AG04450 (cell line): ENCODE data around the gene KLHL29. TPM values are rescaled to one million over a fixed set of nuclear protein-coding genes. Genes with fewer than 3 reads are reported as not detected.
A peak's percentile ranks its signal among the peaks of the same experiment; 100 is the strongest.

Experiments used
- CTCF ChIA-PET: fragments of 300-600, 350-600 bp; formaldehyde crosslinking; extraction: SDS; loops from one replicate; lab custom pipeline; 2022; ENCODE audit warnings: antibody characterized with exemption, inconsistent platforms; lab: Charles Lee
- POLR2A ChIA-PET: fragments of 350-600 bp; formaldehyde crosslinking; extraction: SDS; loops from one replicate; lab custom pipeline; 2021; ENCODE audit warnings: antibody characterized with exemption, inconsistent platforms; lab: Yijun Ruan, JAX
- DNase-seq: peaks from one replicate; pipeline ENCODE4 v3.0.0-alpha.2; 2011; ENCODE audit warnings: low read depth, low spot score
- H3K27ac ChIP-seq: one replicate; pipeline ENCODE4 v1.5.1; 2012; ENCODE audit warnings: low read depth, low read length, control low read depth
- H3K27me3 ChIP-seq: one replicate; pipeline ENCODE4 v1.6.0; 2012; ENCODE audit warnings: low read length; ENCODE audit not compliant: control insufficient read depth, insufficient read depth
- H3K4me3 ChIP-seq: 2 replicates; pipeline ENCODE4 v1.5.1; 2011; ENCODE audit warnings: mild to moderate bottlenecking, low read depth, low read length, control low read depth
- H3K9me3 ChIP-seq: 2 replicates; pipeline ENCODE4 v1.5.1; 2012; ENCODE audit warnings: low read length; ENCODE audit not compliant: control insufficient read depth, insufficient read depth
- polyA plus RNA-seq: library from polyadenylated mRNA; depleted of rRNA; stranded (reverse); fragments of >200 nt; gene quantifications from 2 replicates; pipeline ENCODE4 v1.2.3, GENCODE V29; 2011
- TF ChIP-seq, protein P1 (sequence below): IDR thresholded peaks from 2 replicates; pipeline ENCODE4 v1.5.1; 2011; ENCODE audit warnings: low read depth, low read length, control low read depth, inconsistent platforms

KLHL29 gene
- polyA plus RNA-seq, 1 experiment = 3.6 TPM

- TF ChIP-seq, protein P1, sequence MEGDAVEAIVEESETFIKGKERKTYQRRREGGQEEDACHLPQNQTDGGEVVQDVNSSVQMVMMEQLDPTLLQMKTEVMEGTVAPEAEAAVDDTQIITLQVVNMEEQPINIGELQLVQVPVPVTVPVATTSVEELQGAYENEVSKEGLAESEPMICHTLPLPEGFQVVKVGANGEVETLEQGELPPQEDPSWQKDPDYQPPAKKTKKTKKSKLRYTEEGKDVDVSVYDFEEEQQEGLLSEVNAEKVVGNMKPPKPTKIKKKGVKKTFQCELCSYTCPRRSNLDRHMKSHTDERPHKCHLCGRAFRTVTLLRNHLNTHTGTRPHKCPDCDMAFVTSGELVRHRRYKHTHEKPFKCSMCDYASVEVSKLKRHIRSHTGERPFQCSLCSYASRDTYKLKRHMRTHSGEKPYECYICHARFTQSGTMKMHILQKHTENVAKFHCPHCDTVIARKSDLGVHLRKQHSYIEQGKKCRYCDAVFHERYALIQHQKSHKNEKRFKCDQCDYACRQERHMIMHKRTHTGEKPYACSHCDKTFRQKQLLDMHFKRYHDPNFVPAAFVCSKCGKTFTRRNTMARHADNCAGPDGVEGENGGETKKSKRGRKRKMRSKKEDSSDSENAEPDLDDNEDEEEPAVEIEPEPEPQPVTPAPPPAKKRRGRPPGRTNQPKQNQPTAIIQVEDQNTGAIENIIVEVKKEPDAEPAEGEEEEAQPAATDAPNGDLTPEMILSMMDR = no peak
These were observed 17.3 kb downstream of the KLHL29 start for GRCh38 chr2:23402205-23402740.

GRCh38 chr2:23404426-23404825 is 19.4 kb downstream of the KLHL29 start:
- DNase-seq = peak; percentile 57
- CTCF ChIA-PET = interaction anchor here (0.6 to 1.1 kb wide), 5 partner anchors 11 to 352 kb away, joined by 3 read pairs; no protein-coding TSS in a partner anchor

More at GRCh38 chr2:23402205-23402740, 17.3 kb downstream of the KLHL29 start:
- ChIA-PET POLR2A (no interaction called here), CTCF (no interaction called here)
- H3K9me3 ChIP-seq = no peaks in the 10 kb centered on the region
- H3K27me3 ChIP-seq = no peaks in the 10 kb centered on the region
- no peak overlapping the region for H3K4me3 ChIP-seq
- no peak for DNase-seq
- H3K27ac ChIP-seq = no peak overlapping the region

GRCh38 chr2:23409248-23409647 is 24.3 kb downstream of the KLHL29 start:
- DNase-seq = no peak
- H3K9me3 ChIP-seq = no peaks in the 10 kb centered on the region
- TF ChIP-seq, protein P1 = no peak
- no peaks in the 10 kb centered on the region for H3K27me3 ChIP-seq
- ChIA-PET POLR2A (no interaction called here), CTCF (interaction anchor here (1.1 kb wide), 1 partner anchor 30 kb away, joined by 3 read pairs; no protein-coding TSS in a partner anchor)
- H3K27ac ChIP-seq = no peak overlapping the region
- H3K4me3 ChIP-seq = no peak overlapping the region

More at GRCh38 chr2:23404426-23404825, 19.4 kb downstream of the KLHL29 start:
- Histone ChIP-seq H3K9me3 (no peaks in the 10 kb centered on the region), H3K27ac (peak overlapping the region; percentile 34), H3K4me3 (no peak overlapping the region), H3K27me3 (no peaks in the 10 kb centered on the region)
- POLR2A ChIA-PET = interaction anchor here (1.1 kb wide), 1 partner anchor 14 kb away, joined by 3 read pairs; no protein-coding TSS in a partner anchor
- TF ChIP-seq, protein P1 = peak; percentile 30; the same call in 1 of the 2 replicates

DNA sequence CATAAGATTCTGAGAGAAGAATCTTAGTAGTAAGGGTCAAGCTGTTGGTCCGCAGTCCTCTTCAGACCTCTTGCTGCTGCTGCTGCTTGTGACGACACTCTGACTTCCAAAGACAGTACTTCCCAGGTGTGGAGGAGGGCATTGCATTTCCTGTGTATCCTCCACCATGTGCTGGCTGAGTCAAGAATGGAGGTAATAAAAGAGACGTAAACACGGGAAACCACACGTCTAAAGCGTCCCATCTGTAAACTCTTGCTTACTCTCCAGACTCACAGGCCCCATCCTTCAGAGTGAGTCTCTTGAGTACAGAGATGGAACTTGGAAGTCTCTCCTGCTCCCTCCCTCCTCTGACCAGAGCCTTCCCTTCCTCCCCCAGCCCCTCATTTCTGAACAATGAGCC is 25.6 kb downstream of the KLHL29 start:
- no peak for DNase-seq
- ChIA-PET CTCF (no interaction called here), POLR2A (no interaction called here)
- Histone ChIP-seq H3K4me3 (no peak overlapping the region), H3K27me3 (no peaks in the 10 kb centered on the region), H3K27ac (peak overlapping the region; percentile 31), H3K9me3 (no peaks in the 10 kb centered on the region)
- TF ChIP-seq, protein P1 = no peak

DNA sequence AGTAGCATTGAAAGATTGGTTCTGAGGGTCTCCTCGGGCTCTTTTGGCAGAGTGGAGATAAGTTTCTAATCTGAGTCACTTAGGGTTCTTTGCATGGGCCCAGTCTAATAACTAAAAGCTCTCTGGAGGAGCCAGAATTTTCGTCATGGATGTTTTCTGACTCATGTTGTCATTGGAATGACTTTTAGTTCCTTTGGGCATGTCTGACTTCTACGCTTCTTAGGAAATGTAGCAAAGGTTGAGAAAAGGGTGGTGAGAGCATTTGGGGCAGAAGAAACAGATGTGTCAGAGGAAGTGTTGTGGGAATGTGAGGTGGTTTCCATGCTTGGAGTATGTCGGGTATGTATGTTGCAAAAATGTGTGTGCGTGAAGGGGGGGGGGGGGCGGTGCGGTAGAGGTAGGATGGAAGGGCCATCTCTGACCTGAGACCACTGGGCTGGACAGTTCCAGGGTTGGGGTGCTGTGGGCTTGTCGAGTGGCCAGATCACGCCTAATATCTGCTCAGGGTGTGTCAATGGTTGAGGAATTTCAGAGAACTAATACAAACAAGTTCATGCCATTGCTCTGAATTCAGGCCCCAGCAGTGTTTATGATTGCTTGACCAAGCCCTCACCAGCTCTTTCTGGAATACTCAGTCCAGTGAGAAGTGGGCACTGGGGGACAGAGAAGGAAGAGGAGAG is 26.9 kb downstream of the KLHL29 start:
- POLR2A ChIA-PET = interaction anchor here (1.2 to 1.3 kb wide), 2 partner anchors 19 to 156 kb away, joined by 3 to 5 read pairs; no protein-coding TSS in a partner anchor
- no peak overlapping the region for H3K4me3 ChIP-seq
- DNase-seq = peak; percentile 83
- H3K27ac ChIP-seq = peak overlapping the region; percentile 91
- CTCF ChIA-PET = no interaction called here
- H3K27me3 ChIP-seq = peaks cover 2% of the 10 kb centered on the region
- TF ChIP-seq, protein P1 = no peak
- no peaks in the 10 kb centered on the region for H3K9me3 ChIP-seq
